Stomach (tissue), 4 donors: ENCODE measurements around the gene ZFPM1.

Experiments used
- EP300 ChIP-seq: sonication (generic); formaldehyde crosslinking; IDR thresholded peaks from one replicate; pipeline ENCODE4 v1.6.1; 2017; ENCODE audit warnings: antibody characterized with exemption
- POLR2A ChIP-seq, 4 donors: fragments of 450-650 bp; IDR thresholded peaks; one replicate each; pipeline ENCODE4 v1.6.1; 2016; ENCODE audit warnings: antibody characterized with exemption in 4 of 4, control low read depth in 2 of 4, mild to moderate bottlenecking in 1 of 4, moderate library complexity in 1 of 4
- POLR2AphosphoS5 ChIP-seq, 3 donors: sonication (generic); formaldehyde crosslinking; IDR thresholded peaks; one replicate each; pipeline ENCODE4 v1.6.1; 2016; ENCODE audit warnings: antibody characterized with exemption in 3 of 3
- TF ChIP-seq, protein P1 (sequence below), 7 experiments: fragments of 450-650 bp in 4 of 7; fragments of 200-600 bp in 3 of 7; sonication (generic) in 3 of 7; IDR thresholded peaks; one replicate each; pipeline ENCODE4 v1.5.1; 2016 to 2019; ENCODE audit warnings: antibody characterized with exemption in 7 of 7, control low read depth in 2 of 7, mild to moderate bottlenecking in 1 of 7

- TF ChIP-seq EP300 (no peak), POLR2A (IDR thresholded peaks at IDR 0.05) (no peak), POLR2AphosphoS5 (IDR thresholded peaks at IDR 0.05) (no peak)
- TF ChIP-seq, protein P1, sequence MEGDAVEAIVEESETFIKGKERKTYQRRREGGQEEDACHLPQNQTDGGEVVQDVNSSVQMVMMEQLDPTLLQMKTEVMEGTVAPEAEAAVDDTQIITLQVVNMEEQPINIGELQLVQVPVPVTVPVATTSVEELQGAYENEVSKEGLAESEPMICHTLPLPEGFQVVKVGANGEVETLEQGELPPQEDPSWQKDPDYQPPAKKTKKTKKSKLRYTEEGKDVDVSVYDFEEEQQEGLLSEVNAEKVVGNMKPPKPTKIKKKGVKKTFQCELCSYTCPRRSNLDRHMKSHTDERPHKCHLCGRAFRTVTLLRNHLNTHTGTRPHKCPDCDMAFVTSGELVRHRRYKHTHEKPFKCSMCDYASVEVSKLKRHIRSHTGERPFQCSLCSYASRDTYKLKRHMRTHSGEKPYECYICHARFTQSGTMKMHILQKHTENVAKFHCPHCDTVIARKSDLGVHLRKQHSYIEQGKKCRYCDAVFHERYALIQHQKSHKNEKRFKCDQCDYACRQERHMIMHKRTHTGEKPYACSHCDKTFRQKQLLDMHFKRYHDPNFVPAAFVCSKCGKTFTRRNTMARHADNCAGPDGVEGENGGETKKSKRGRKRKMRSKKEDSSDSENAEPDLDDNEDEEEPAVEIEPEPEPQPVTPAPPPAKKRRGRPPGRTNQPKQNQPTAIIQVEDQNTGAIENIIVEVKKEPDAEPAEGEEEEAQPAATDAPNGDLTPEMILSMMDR (IDR thresholded peaks at IDR 0.05) = no peak
These were observed 86.2 kb downstream of the ZFPM1 start for GRCh38 chr16:88539261-88539651.
